Measurements from ENCODE around the gene HOXB6.

- TF ChIP-seq CTCF (conservative IDR thresholded peaks at IDR 0.05 in 1 of 2, IDR thresholded peaks at IDR 0.05 in 1 of 2; ENCODE audit: extremely low read depth in 1 of 2, insufficient read depth in 1 of 2, low read depth in 1 of 2, low read length in 2 of 2) (no peak), EZH2 (IDR thresholded peaks at IDR 0.05; ENCODE audit: borderline replicate concordance, low read length) (peak; percentile 83)
Observed at GRCh38 chr17:48612456-48612853, 7.7 kb upstream of the HOXB6 start.

Data from mammary epithelial cell (primary cell).